ENCODE results near the gene CLDN3.
A peak's percentile ranks its signal among the peaks of the same experiment; 100 is the strongest.
"Not testable (repeated sequence)": the region's sequence is repeated elsewhere in the genome, so short reads cannot be mapped to it uniquely, and the experiment has no call there.

The CLDN3 gene

DNA sequence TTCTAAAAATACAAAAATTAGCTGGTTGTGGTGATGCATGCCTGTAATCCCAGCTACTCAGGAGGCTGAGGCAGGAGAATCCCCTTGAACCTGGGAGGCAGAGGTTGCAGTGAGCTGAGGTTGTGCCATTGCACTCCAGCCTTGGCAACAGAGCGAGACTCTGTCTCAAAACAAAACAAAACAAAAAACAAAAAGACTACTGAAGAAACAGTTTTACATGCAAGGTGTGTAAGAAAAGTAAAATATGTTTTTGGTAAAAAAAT lies 17.6 kb upstream of the CLDN3 start:
- not testable (repeated sequence) for H3K27me3 Mint-ChIP-seq; H3K9me3 Mint-ChIP-seq; H3K4me1 Mint-ChIP-seq (ENCODE audit: low read depth); H3K36me3 Mint-ChIP-seq (ENCODE audit: low read depth); H3K4me3 Mint-ChIP-seq; H3K27ac Mint-ChIP-seq

GRCh38 chr7:73786588-73786987 lies 16.5 kb upstream of the CLDN3 start:
- Mint-ChIP-seq H3K27me3 (peaks cover 3% of the 10 kb centered on the region), H3K36me3 (ENCODE audit: low read depth) (no peaks in the 10 kb centered on the region), H3K27ac (no peak overlapping the region), H3K4me1 (ENCODE audit: low read depth) (no peaks in the 10 kb centered on the region), H3K4me3 (no peak overlapping the region), H3K9me3 (no peaks in the 10 kb centered on the region)

DNA sequence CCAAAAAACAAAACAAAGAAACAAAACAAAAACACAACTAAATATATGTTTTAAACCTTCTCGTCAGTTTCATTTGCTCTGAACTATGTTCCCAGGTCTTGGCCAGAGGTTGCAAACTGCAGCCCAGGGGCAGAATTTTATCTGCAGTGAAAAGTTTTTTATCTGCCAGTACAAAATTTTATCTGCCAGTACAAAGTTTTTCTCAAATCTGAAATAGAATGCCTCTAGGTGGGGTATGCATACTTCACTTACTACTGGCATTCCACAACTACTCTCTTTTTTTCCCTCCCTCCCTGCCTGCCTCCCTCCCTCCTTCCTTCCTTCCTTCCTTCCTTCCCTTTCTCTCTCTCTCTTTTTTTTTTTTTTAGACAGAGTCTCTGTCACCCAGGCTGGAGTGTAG lies 9.4 kb upstream of the CLDN3 start:
- Mint-ChIP-seq H3K4me1 (ENCODE audit: low read depth) (no peaks in the 10 kb centered on the region), H3K9me3 (no peaks in the 10 kb centered on the region), H3K4me3 (no peak overlapping the region), H3K36me3 (ENCODE audit: low read depth) (no peaks in the 10 kb centered on the region), H3K27ac (no peak overlapping the region), H3K27me3 (peaks cover 6% of the 10 kb centered on the region)

DNA sequence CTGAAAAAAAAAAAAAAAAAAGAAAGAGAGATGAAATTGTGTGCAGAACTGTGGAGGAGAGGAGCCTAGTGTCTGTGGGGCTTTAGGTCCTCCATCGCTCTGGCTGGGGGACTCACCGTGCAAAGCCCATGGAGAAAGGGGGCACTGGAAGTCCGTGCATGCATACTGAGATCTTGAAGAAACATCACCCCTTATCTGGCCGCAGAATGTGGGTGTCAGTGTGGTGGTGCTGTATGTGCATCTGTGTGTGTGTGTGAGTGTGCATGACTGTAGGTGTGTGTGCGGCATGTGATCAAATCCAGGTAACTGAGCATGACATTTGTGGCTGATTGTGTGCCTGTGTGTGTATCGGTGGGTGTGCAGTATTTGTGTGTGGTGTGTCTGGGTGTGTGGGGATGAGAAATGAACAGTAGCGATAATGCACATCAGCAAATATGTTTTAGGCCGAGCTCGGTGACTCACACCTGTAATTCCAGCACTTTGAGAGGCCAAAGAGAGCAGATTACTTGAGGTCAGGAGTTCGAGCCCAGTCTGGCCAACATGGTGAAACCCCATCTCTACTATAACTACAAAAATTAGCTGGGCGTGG lies 8.8 kb upstream of the CLDN3 start:
- Mint-ChIP-seq H3K9me3 (no peaks in the 10 kb centered on the region), H3K27me3 (peaks cover 10% of the 10 kb centered on the region), H3K4me3 (no peak overlapping the region), H3K4me1 (ENCODE audit: low read depth) (no peaks in the 10 kb centered on the region), H3K27ac (no peak overlapping the region), H3K36me3 (ENCODE audit: low read depth) (no peaks in the 10 kb centered on the region)

GRCh38 chr7:73774923-73775322 lies 4.9 kb upstream of the CLDN3 start:
- no peaks in the 10 kb centered on the region for H3K36me3 Mint-ChIP-seq (ENCODE audit: low read depth)
- no peaks in the 10 kb centered on the region for H3K9me3 Mint-ChIP-seq
- peaks cover 6% of the 10 kb centered on the region for H3K4me1 Mint-ChIP-seq (ENCODE audit: low read depth)
- peaks cover 29% of the 10 kb centered on the region for H3K27me3 Mint-ChIP-seq
- H3K27ac Mint-ChIP-seq = no peak overlapping the region
- no peak overlapping the region for H3K4me3 Mint-ChIP-seq

GRCh38 chr7:73773700-73774517 lies 3.8 kb upstream of the CLDN3 start:
- no peak overlapping the region for H3K4me3 Mint-ChIP-seq
- no peak overlapping the region for H3K27ac Mint-ChIP-seq
- no peaks in the 10 kb centered on the region for H3K9me3 Mint-ChIP-seq
- peaks cover 6% of the 10 kb centered on the region for H3K4me1 Mint-ChIP-seq (ENCODE audit: low read depth)
- peaks cover 33% of the 10 kb centered on the region for H3K27me3 Mint-ChIP-seq
- H3K36me3 Mint-ChIP-seq (ENCODE audit: low read depth) = no peaks in the 10 kb centered on the region

DNA sequence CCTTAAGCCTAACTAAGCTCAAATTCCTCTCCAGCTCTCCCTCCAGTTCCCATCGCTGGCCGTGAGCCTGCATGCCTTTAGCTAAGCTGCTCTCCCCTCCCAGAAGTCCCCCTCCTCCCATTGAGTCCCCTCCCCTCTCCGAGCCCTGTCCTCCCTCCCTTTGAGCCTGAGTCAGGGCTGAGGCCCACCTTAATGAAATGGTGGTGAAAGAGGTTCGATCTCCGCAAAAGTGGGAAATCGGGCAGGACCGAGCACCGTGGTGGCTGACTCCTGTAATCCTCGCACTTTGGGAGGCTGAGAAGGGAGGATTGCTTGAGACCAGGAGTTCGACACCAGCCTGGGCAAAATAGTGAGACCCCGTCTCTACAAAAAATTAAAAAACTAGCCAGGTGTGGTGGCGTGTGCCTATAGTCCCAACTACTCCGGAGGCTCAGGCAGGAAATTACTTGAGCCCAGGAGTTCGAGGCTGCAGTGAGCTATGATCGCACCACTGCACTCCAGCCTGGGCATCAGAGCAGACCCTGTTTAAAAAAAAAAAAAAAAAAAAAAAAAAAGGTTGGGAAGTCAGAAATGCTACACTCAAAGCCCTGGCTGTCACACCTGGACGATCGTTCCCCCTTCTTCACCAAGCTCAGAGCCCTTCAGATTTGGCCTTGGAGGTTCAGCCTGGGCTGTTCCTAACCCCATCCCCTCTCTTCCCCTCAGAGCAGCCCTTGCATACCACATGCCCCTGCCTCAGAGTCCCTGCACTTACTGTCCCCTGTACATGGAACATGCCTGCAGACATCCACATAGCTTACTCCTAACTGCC lies 995 bp upstream of the CLDN3 start:
- Mint-ChIP-seq H3K4me1 (ENCODE audit: low read depth) (peaks cover 6% of the 10 kb centered on the region), H3K27ac (no peak overlapping the region), H3K9me3 (peaks cover 5% of the 10 kb centered on the region), H3K36me3 (ENCODE audit: low read depth) (no peaks in the 10 kb centered on the region), H3K4me3 (peak overlapping the region; percentile 7), H3K27me3 (peaks cover 52% of the 10 kb centered on the region)

DNA sequence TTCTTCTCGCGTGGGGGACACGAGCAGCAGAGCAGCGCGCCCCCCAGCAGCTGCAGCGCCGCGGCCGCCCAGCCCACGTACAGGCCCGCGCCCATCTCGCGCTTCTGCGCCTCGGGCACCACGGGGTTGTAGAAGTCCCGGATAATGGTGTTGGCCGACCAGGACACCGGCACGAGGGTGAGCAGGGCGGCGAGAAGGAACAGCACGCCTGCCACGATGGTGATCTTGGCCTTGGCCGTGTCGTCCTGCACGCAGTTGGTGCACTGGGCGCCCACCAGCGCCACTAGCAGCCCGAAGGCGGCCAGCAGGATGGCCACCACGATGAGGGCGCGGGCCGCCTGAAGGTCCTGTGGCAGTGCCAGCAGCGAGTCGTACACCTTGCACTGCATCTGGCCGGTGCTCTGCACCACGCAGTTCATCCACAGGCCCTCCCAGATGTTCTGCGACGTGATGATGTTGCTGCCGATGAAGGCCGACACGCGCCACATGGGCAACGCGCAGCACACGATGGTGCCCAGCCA lies 529 bp downstream of the CLDN3 start:
- H3K4me1 Mint-ChIP-seq (ENCODE audit: low read depth) = peaks cover 6% of the 10 kb centered on the region
- H3K9me3 Mint-ChIP-seq = peaks cover 5% of the 10 kb centered on the region
- no peak overlapping the region for H3K4me3 Mint-ChIP-seq
- no peak overlapping the region for H3K27ac Mint-ChIP-seq
- H3K27me3 Mint-ChIP-seq = peaks cover 46% of the 10 kb centered on the region
- no peaks in the 10 kb centered on the region for H3K36me3 Mint-ChIP-seq (ENCODE audit: low read depth)

DNA sequence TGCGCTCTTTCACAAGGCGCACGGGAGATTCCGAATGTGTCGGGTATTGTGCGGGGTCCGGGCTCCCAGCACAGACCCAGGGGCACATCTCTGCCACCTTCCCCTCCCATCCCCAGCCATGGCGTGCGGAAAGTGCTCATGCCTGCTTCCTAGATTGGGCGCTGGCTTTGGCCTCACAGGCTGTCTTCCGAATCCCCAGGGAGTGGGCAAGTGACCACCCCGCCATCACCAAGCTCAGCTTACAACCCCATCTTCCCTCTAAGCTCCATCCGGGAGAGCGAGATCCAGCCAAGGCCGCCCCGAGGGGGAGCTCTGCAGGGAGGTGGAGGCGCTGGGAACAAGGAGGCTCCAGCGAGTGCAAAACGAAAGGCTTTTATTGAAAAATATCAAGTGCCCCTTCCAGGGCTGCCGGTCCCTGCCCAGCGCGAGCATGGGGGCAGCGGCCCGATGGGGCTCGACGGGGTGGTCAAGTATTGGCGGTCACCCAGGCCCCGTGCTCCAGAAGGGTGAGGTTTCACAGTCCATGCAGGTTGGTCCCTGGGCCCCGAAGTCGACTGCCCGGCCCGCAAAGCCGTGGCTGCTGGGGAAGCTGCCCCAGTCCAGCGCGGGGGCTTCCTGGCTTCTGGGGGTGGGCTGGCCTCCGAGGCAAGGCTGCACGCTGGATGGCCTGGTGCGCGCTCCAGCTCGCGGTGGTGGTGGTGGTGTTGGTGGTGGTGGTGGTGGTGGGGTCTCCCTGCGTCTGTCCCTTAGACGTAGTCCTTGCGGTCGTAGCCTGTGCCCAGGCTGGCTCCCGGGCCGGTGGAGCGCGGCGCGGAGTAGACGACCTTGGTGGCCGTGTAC lies 1.2 kb downstream of the CLDN3 start:
- Mint-ChIP-seq H3K9me3 (peaks cover 5% of the 10 kb centered on the region), H3K4me3 (peak overlapping the region; percentile 19), H3K27me3 (peaks cover 42% of the 10 kb centered on the region), H3K4me1 (ENCODE audit: low read depth) (peaks cover 6% of the 10 kb centered on the region), H3K36me3 (ENCODE audit: low read depth) (no peaks in the 10 kb centered on the region), H3K27ac (no peak overlapping the region)

GRCh38 chr7:73766556-73767229 lies 3.4 kb downstream of the CLDN3 start:
- peaks cover 6% of the 10 kb centered on the region for H3K4me1 Mint-ChIP-seq (ENCODE audit: low read depth)
- peaks cover 35% of the 10 kb centered on the region for H3K27me3 Mint-ChIP-seq
- H3K9me3 Mint-ChIP-seq = peaks cover 5% of the 10 kb centered on the region
- H3K27ac Mint-ChIP-seq = no peak overlapping the region
- no peak overlapping the region for H3K4me3 Mint-ChIP-seq
- no peaks in the 10 kb centered on the region for H3K36me3 Mint-ChIP-seq (ENCODE audit: low read depth)

- Mint-ChIP-seq H3K4me1 (ENCODE audit: low read depth) (no peaks in the 10 kb centered on the region), H3K36me3 (ENCODE audit: low read depth) (no peaks in the 10 kb centered on the region), H3K27ac (no peak overlapping the region), H3K4me3 (no peak overlapping the region), H3K9me3 (peaks cover 3% of the 10 kb centered on the region), H3K27me3 (peaks cover 8% of the 10 kb centered on the region)
These were observed 7.4 kb downstream of the CLDN3 start for GRCh38 chr7:73762659-73762999.

DNA sequence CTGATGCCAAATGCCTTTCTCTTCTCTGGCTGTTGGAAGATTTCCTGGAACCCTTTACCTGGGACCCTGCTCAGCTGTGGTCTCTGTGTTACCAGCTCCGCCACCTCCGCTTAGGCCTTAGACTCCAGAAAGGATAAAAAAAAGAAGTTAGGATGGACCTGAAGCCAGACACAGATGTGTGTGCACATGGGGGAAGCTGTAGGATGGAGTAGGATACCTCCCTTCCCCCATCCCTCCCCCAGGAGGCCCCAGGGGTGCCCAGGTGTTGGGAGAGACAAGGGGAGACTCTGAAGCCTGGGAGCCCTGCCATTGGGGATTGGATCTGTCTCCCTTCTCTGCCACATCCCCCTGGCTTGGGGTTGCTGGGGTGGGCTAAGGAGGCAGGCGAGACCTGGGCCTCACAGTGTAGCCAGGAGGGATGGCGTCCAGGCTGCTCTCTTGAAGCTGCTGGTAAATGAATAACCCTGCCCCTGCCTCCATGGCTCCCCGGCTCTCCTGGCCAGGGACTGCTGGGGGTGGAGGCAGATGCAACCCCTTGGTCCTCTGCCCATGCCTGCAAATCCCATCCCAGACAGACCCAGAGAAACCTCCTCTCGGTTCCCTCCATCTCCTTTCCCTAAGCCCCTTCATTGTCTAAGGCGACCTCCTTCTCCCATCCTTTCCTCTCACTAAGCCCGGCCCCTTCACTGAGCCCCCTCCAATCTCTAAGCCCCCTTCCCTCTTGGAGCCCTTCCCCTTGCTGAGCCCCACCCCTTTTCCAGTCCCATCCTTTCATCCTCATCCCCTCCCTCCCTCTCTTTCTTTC lies 8.0 kb downstream of the CLDN3 start:
- H3K9me3 Mint-ChIP-seq = no peaks in the 10 kb centered on the region
- H3K36me3 Mint-ChIP-seq (ENCODE audit: low read depth) = no peaks in the 10 kb centered on the region
- no peak overlapping the region for H3K4me3 Mint-ChIP-seq
- H3K4me1 Mint-ChIP-seq (ENCODE audit: low read depth) = no peaks in the 10 kb centered on the region
- H3K27me3 Mint-ChIP-seq = peaks cover 5% of the 10 kb centered on the region
- H3K27ac Mint-ChIP-seq = no peak overlapping the region

- Mint-ChIP-seq H3K36me3 (ENCODE audit: low read depth) (no peaks in the 10 kb centered on the region), H3K9me3 (no peaks in the 10 kb centered on the region), H3K27me3 (no peaks in the 10 kb centered on the region), H3K4me3 (no peak overlapping the region), H3K4me1 (ENCODE audit: low read depth) (no peaks in the 10 kb centered on the region), H3K27ac (no peak overlapping the region)
These were observed 11.4 kb downstream of the CLDN3 start for GRCh38 chr7:73758581-73759138.

Data from stimulated activated naive CD8-positive, alpha-beta T cell treated with anti-CD3 and anti-CD28 coated beads, Interleukin-15, Interleukin-2, amounts not matched to agents 100 ng/mL and 50 ng/mL, for 24 hours (primary cell).